HG03064 (cell line): ENCODE data around the gene SNX4.
"Not testable (repeated sequence)": the region's sequence is repeated elsewhere in the genome, so short reads cannot be mapped to it uniquely, and the experiment has no call there.

Source experiments
- ATAC-seq: cut with Tn5 transposase; IDR thresholded peaks from one replicate; pipeline ENCODE4 v1.9.1; 2021; ENCODE audit warnings: low read depth; ENCODE audit not compliant: unreplicated experiment

SNX4 gene

GRCh38 chr3:125406070-125406469 lies 113.9 kb downstream of the SNX4 start:
- no peak for ATAC-seq

DNA sequence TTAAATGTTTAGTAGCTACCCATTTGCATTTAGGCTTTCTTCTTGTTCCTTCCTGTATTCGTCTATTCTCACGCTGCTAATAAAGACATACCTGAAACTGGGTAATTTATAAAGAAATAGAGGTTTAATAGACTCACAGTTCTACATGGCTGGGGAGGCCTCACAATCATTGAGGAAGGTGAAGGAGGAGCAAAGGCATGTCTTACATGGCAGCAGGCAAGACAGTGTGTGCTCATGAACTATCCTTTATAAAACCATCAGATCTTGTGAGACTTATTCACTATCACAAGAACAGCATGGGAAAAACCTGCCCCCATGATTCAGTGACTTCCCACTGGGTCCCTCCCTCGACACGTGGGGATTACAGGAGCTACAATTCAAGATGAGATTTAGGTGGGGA lies 114.5 kb downstream of the SNX4 start:
- ATAC-seq: not testable (repeated sequence)

DNA sequence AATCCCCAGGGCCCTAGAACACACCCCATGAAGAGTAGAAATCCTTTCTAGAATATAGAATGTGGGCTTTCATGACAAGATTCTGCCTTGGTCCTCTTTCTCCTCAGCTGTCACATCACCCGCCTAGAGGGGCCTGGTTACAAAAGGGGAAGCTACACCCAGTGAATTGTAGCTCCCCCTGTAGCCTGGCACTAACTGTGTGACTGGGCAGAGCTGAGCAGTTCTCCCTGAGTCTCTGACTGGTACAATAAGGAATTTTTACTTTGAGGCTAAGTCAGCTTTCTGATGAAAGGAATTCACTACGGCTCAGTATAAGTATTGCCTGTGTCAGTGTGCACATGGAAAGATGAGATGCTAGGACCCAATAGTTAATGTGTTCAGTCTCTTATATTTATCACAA lies 116.2 kb downstream of the SNX4 start:
- ATAC-seq: no peak

- ATAC-seq: no peak
Measured at GRCh38 chr3:125402639-125403038, 117.4 kb downstream of the SNX4 start.

GRCh38 chr3:125401402-125401801 lies 118.6 kb downstream of the SNX4 start:
- no peak for ATAC-seq

- ATAC-seq: no peak
Measured at GRCh38 chr3:125398952-125399351, 121.0 kb downstream of the SNX4 start.
